ENCODE results near the gene NCKAP5. TPM values are rescaled to one million over a fixed set of nuclear protein-coding genes. Genes with fewer than 3 reads are reported as not detected.
A peak's percentile ranks its signal among the peaks of the same experiment; 100 is the strongest.

NCKAP5 gene
- polyA plus RNA-seq, 2 of the 4 experiments (the other 2 are of a cell fraction) = 3.0 to 4.1 TPM

GRCh38 chr2:133266926-133267590 lies 301.2 kb downstream of the NCKAP5 start:
- no peak for TF ChIP-seq PHF8 (IDR thresholded peaks at IDR 0.05; ENCODE audit: borderline replicate concordance, low read depth)
- no peak for TF ChIP-seq FOXS1 (CRISPR knock-in tag; IDR thresholded peaks at IDR 0.05)
- no peak for TF ChIP-seq PBX3 (IDR thresholded peaks at IDR 0.05)
- TF ChIP-seq CBX8 (IDR thresholded peaks at IDR 0.05) = no peak
- no peak for TF ChIP-seq KDM1A (IDR thresholded peaks at IDR 0.05; ENCODE audit: low read depth)
- no peak for TF ChIP-seq HEYL (CRISPR knock-in tag; IDR thresholded peaks at IDR 0.05)
- no peak for TF ChIP-seq CBX2 (IDR thresholded peaks at IDR 0.05; ENCODE audit: borderline replicate concordance, low read depth)
- TF ChIP-seq SMC3 (IDR thresholded peaks at IDR 0.05) = no peak; the same call in 2 of the 3 replicates
- no peak for TF ChIP-seq ZSCAN20 (CRISPR knock-in tag; IDR thresholded peaks at IDR 0.05)
- Histone ChIP-seq H3K27ac (peak overlapping the region; percentile 89 to 98), H3K9me3 (no peaks in the 10 kb centered on the region), H3K4me3 (peak overlapping the region; percentile 74), H3K4me2 (peak overlapping the region; percentile 97), H3K4me1 (peaks cover 56% of the 10 kb centered on the region)
- CTCF ChIA-PET = interaction anchor here (0.6 kb wide), 1 partner anchor 294 kb away, joined by 4 read pairs; no protein-coding TSS in a partner anchor
- ATAC-seq = peak; percentile 7 to 29; a peak in 4 of 6 replicates
- POLR2A ChIA-PET = interaction anchor here (0.6 to 1.1 kb wide), 4 partner anchors 60 to 1145 kb away, joined by 3 to 7 read pairs (median 4); no protein-coding TSS in a partner anchor
- FAIRE-seq = no peak
- 1% methylated on average over 12 of the region's 17 CpGs for WGBS (ENCODE audit: missing lambda C conversion rate)
- DNase-seq (ENCODE audit: low read depth in 1 of 2, low spot score in 1 of 2) = peak; percentile 26 to 51

- POLR2A ChIA-PET = interaction anchor here (0.6 to 1.6 kb wide), 4 partner anchors 60 to 1145 kb away, joined by 3 to 8 read pairs (median 4); no protein-coding TSS in a partner anchor
- Histone ChIP-seq H3K27ac (peak overlapping the region; percentile 89 to 98), H3K4me1 (peaks cover 53% of the 10 kb centered on the region), H3K4me2 (peak overlapping the region; percentile 97), H3K4me3 (peak overlapping the region; percentile 74), H3K9me3 (no peaks in the 10 kb centered on the region)
- 7% methylated on average over 11 of the region's 68 CpGs for WGBS (ENCODE audit: missing lambda C conversion rate)
- CTCF ChIA-PET = interaction anchor here (4.7 kb wide), 1 partner anchor 294 kb away, joined by 35 read pairs; no protein-coding TSS in a partner anchor
- FAIRE-seq (no peak), DNase-seq (ENCODE audit: low read depth in 1 of 2, low spot score in 1 of 2) (peak; percentile 49 to 64), ATAC-seq (peak; percentile 80 to 82)
- peak; percentile 6; the same call in 1 of the 2 replicates for TF ChIP-seq MAX (IDR thresholded peaks at IDR 0.05)
- TF ChIP-seq SMC3 (IDR thresholded peaks at IDR 0.05) = peak; percentile 15; the same call in 1 of the 3 replicates
- TF ChIP-seq TP53 (CRISPR knock-in tag; IDR thresholded peaks at IDR 0.05) = no peak
- peak; percentile 7 to 11; a peak in 1 of 5 replicates for TF ChIP-seq RAD21 (conservative IDR thresholded peaks at IDR 0.05 in 1 of 2, IDR thresholded peaks at IDR 0.05 in 1 of 2)
- peak; percentile 69; the same call in 1 of the 2 replicates for TF ChIP-seq HDAC2 (IDR thresholded peaks at IDR 0.05)
- peak; percentile 62; the same call in 1 of the 2 replicates for TF ChIP-seq RARB (CRISPR knock-in tag; IDR thresholded peaks at IDR 0.05)
- no peak for TF ChIP-seq ATOH8 (CRISPR knock-in tag; IDR thresholded peaks at IDR 0.05; ENCODE audit: low read depth)
- peak; percentile 93; the same call in 1 of the 2 replicates for TF ChIP-seq ESRRA (IDR thresholded peaks at IDR 0.05; ENCODE audit: borderline replicate concordance, low read length)
- no peak for TF ChIP-seq CHD2 (IDR thresholded peaks at IDR 0.05; ENCODE audit: low read length, partially characterized antibody)
- TF ChIP-seq HOXB5 (CRISPR knock-in tag; IDR thresholded peaks at IDR 0.05) = no peak
- peak; percentile 21; the same call in 2 of the 3 replicates for TF ChIP-seq CTCF (IDR thresholded peaks at IDR 0.05)
Measured at GRCh38 chr2:133266041-133266925, 302.0 kb downstream of the NCKAP5 start.

All from A549 (cell line).